A549 (cell line): ENCODE measurements around the gene NFIX. TPM values are rescaled to one million over a fixed set of nuclear protein-coding genes. Genes with fewer than 3 reads are reported as not detected.
A peak's percentile ranks its signal among the peaks of the same experiment; 100 is the strongest.

Experiments
- ATAC-seq, 2 experiments: fragments of 200-7000 bp in 1 of 2; fragments of >200 bp in 1 of 2; cut with Nextera tagmentation in 1 of 2; cut with Tn5 transposase in 1 of 2; 3 replicates each; pipeline versions ENCODE4 v1.8.0 to v1.9.1; 2018 to 2020; ENCODE audit warnings: mild to moderate bottlenecking in 1 of 2, moderate library complexity in 1 of 2
- CTCF ChIA-PET: fragments of 300-600 bp; sonication (Branson Sonifier 250); formaldehyde crosslinking; extraction: SDS; loops from one replicate; lab custom pipeline; 2021; ENCODE audit warnings: antibody characterized with exemption, inconsistent platforms; lab: Yijun Ruan, JAX
- POLR2A ChIA-PET: fragments of 350-600 bp; formaldehyde crosslinking; extraction: SDS; loops from one replicate; lab custom pipeline; 2021; ENCODE audit warnings: antibody characterized with exemption, inconsistent platforms; lab: Yijun Ruan, JAX
- DNase-seq, 2 experiments: peaks; one replicate each; pipeline versions ENCODE4 v3.0.0 to v3.0.0-alpha.2; 2011 to 2016; ENCODE audit warnings: low read depth in 1 of 2, low spot score in 1 of 2
- FAIRE-seq: peaks from 2 replicates; lab custom pipeline; 2011; peaks lifted over from hg19 to GRCh38; lab: Jason Lieb, UNC
- H3K27ac ChIP-seq, 2 experiments: fragments of >200 bp; sonication (Bioruptor Twin); formaldehyde crosslinking; 3 replicates each; pipeline ENCODE4 v1.5.1; 2016 to 2017
- H3K4me1 ChIP-seq: fragments of >200 bp; sonication (Bioruptor Twin); formaldehyde crosslinking; 3 replicates; pipeline ENCODE4 v1.6.1; 2016
- H3K4me2 ChIP-seq: fragments of >200 bp; sonication (Bioruptor Twin); formaldehyde crosslinking; 3 replicates; pipeline ENCODE4 v1.6.1; 2016
- H3K4me3 ChIP-seq: fragments of >200 bp; sonication (Bioruptor Twin); formaldehyde crosslinking; 3 replicates; pipeline ENCODE4 v1.5.1; 2016
- H3K9me3 ChIP-seq: fragments of >200 bp; sonication (Bioruptor Twin); formaldehyde crosslinking; 3 replicates; pipeline ENCODE4 v1.6.1; 2016
- CHD2 ChIP-seq: fragments of 150-350 bp; IDR thresholded peaks from 2 replicates; pipeline ENCODE4 v1.6.1; 2014; ENCODE audit warnings: low read length; ENCODE audit not compliant: partially characterized antibody
- ESRRA ChIP-seq: fragments of 150-350 bp; IDR thresholded peaks from 2 replicates; pipeline ENCODE4 v1.6.1; 2014; ENCODE audit warnings: mild to moderate bottlenecking, low read length, borderline replicate concordance
- FOXS1 ChIP-seq: fragments of 250-450 bp; sonication (Bioruptor Pico); IDR thresholded peaks from 2 replicates; pipeline ENCODE4 v1.5.0; 2020; ENCODE audit warnings: mild to moderate bottlenecking, moderate library complexity
- HEYL ChIP-seq: fragments of 250-450 bp; sonication (Bioruptor Pico); IDR thresholded peaks from 2 replicates; pipeline ENCODE4 v1.8.0; 2021; ENCODE audit warnings: mild to moderate bottlenecking, moderate library complexity
- HOXA7 ChIP-seq: fragments of 250-450 bp; sonication (Bioruptor Pico); IDR thresholded peaks from 2 replicates; pipeline ENCODE4 v1.5.0; 2020; ENCODE audit warnings: mild to moderate bottlenecking, moderate library complexity
- HOXB13 ChIP-seq: fragments of 250-450 bp; sonication (Bioruptor Pico); IDR thresholded peaks from 2 replicates; pipeline ENCODE4 v1.5.0; 2020; ENCODE audit warnings: low read depth, mild to moderate bottlenecking, moderate library complexity
- MYC ChIP-seq: IDR thresholded peaks from 2 replicates; pipeline ENCODE4 v1.6.1; 2012; ENCODE audit warnings: mild to moderate bottlenecking, inconsistent platforms, low read length, improper control_type of control experiment, borderline replicate concordance
- NPAS2 ChIP-seq: fragments of 250-450 bp; sonication (Bioruptor Pico); IDR thresholded peaks from 2 replicates; pipeline ENCODE4 v1.8.0; 2022; ENCODE audit warnings: mild to moderate bottlenecking, moderate library complexity, borderline replicate concordance
- NR3C1 ChIP-seq: fragments of >200 bp; sonication (Bioruptor Twin); formaldehyde crosslinking; IDR thresholded peaks from 3 replicates; pipeline ENCODE4 v1.6.1; 2017
- RAD21 ChIP-seq, 2 experiments: fragments of >200 bp in 1 of 2; sonication (Bioruptor Twin) in 1 of 2; formaldehyde crosslinking in 1 of 2; IDR thresholded peaks in 1 of 2; conservative IDR thresholded peaks in 1 of 2; 2 replicates in 1 of 2; 3 replicates in 1 of 2; pipeline ENCODE4 v1.6.1; 2012 to 2018; ENCODE audit warnings: inconsistent platforms in 1 of 2
- RARB ChIP-seq: fragments of 250-450 bp; sonication (Bioruptor Pico); IDR thresholded peaks from 2 replicates; pipeline ENCODE4 v1.8.0; 2021; ENCODE audit warnings: mild to moderate bottlenecking, moderate library complexity
- RCOR1 ChIP-seq: fragments of 150-350 bp; IDR thresholded peaks from 2 replicates; pipeline ENCODE4 v1.6.1; 2014; ENCODE audit warnings: antibody characterized with exemption, low read length, low read depth
- RNF2 ChIP-seq: fragments of 200-600 bp; sonication (generic); IDR thresholded peaks from 2 replicates; pipeline ENCODE4 v1.6.1; 2016; ENCODE audit warnings: low read depth, mild to moderate bottlenecking, antibody characterized with exemption, moderate library complexity, borderline replicate concordance
- ZNF302 ChIP-seq: fragments of 250-450 bp; sonication (Bioruptor Pico); IDR thresholded peaks from 2 replicates; pipeline ENCODE4 v1.9.0; 2021; ENCODE audit warnings: inconsistent platforms, mild to moderate bottlenecking, moderate library complexity
- WGBS: methylation state at CpG from one replicate; pipeline ENCODE4 v1.1.6; 2017; ENCODE audit errors: missing lambda C conversion rate; 5-methylcytosine and 5-hydroxymethylcytosine counted together
- polyA plus RNA-seq, 4 experiments: library from polyadenylated mRNA; depleted of rRNA in 3 of 4; stranded (reverse); fragments of >200 nt; fragmentation: RNase III in 1 of 4; extraction: RNeasy Plus Mini Kit Qiagen cat#74134 plus additional on column Dnase treatment in 1 of 4; gene quantifications; 2 replicates in 3 of 4; 3 replicates in 1 of 4; pipeline ENCODE4 v1.2.3, GENCODE V29; 2011 to 2017
- TF ChIP-seq, protein P1 (sequence below): fragments of 250-450 bp; sonication (Bioruptor Pico); IDR thresholded peaks from 2 replicates; pipeline ENCODE4 v1.5.0; 2020; ENCODE audit warnings: low read depth, mild to moderate bottlenecking, moderate library complexity

Gene NFIX
- polyA plus RNA-seq, 2 of the 4 experiments (the other 2 are of a cell fraction) = 0.52 to 3.0 TPM

GRCh38 chr19:13100841-13101589, 105.7 kb downstream of the NFIX start:
- Histone ChIP-seq H3K4me2 (no peak overlapping the region), H3K27ac (no peak overlapping the region), H3K4me1 (peaks cover 5% of the 10 kb centered on the region; the same call in 1 of the 3 replicates), H3K9me3 (no peaks in the 10 kb centered on the region), H3K4me3 (no peak overlapping the region)
- ATAC-seq (peak in 1 of 2 experiments; percentile 34; a peak in 2 of 6 replicates), FAIRE-seq (no peak), DNase-seq (peak in 1 of 2 experiments; percentile 24)
- CTCF ChIA-PET = interaction anchor here (0.9 to 3.3 kb wide), 5 partner anchors 15 to 162 kb away, joined by 3 to 15 read pairs (median 3); no protein-coding TSS in a partner anchor
- POLR2A ChIA-PET = interaction anchor here (1.0 kb wide), 1 partner anchor 52 kb away, joined by 6 read pairs; no protein-coding TSS in a partner anchor
- WGBS = 62% methylated on average over 6 of the region's 18 CpGs
- no peak for TF ChIP-seq RCOR1
- peak in 1 of 2 experiments; percentile 39; a peak in 2 of 5 replicates for TF ChIP-seq RAD21 (conservative IDR thresholded peaks at IDR 0.05 in 1 of 2, IDR thresholded peaks at IDR 0.05 in 1 of 2)
- no peak for TF ChIP-seq RARB (CRISPR knock-in tag)
- TF ChIP-seq HEYL (CRISPR knock-in tag) = no peak
- TF ChIP-seq FOXS1 (CRISPR knock-in tag) = no peak

GRCh38 chr19:13101590-13102415, 106.5 kb downstream of the NFIX start:
- POLR2A ChIA-PET = interaction anchor here (1.0 kb wide), 1 partner anchor 51 kb away, joined by 6 read pairs; no protein-coding TSS in a partner anchor
- peak in 1 of 2 experiments; percentile 13; a peak in 3 of 6 replicates for ATAC-seq
- Histone ChIP-seq H3K9me3 (no peaks in the 10 kb centered on the region), H3K4me2 (peak overlapping the region; percentile 58), H3K4me1 (no peaks in the 10 kb centered on the region), H3K4me3 (no peak overlapping the region), H3K27ac (peak overlapping the region in 1 of 2 experiments; percentile 73; a peak in 2 of 6 replicates)
- DNase-seq = no peak
- FAIRE-seq = no peak
- CTCF ChIA-PET = interaction anchor here (0.9 to 3.3 kb wide), 3 partner anchors 43 to 124 kb away, joined by 3 to 15 read pairs (median 3); no protein-coding TSS in a partner anchor
- 85% methylated on average over 6 of the region's 7 CpGs for WGBS
- no peak for TF ChIP-seq HOXA7 (CRISPR knock-in tag)
- TF ChIP-seq, protein P1, sequence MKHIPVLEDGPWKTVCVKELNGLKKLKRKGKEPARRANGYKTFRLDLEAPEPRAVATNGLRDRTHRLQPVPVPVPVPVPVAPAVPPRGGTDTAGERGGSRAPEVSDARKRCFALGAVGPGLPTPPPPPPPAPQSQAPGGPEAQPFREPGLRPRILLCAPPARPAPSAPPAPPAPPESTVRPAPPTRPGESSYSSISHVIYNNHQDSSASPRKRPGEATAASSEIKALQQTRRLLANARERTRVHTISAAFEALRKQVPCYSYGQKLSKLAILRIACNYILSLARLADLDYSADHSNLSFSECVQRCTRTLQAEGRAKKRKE (CRISPR knock-in tag) = no peak

DNA sequence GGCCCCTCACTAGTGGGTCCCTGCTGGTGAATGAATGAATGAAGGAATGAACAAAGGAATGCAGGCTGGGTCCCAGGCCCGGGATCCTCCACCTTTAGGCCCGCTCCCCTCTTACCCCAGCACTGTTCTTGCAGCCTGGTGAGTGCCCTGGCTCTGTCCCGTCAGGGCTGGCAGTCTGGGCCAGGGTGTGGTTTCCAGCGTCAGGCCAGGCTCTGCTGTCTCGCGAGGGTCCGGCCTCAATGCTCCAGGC, 107.1 kb downstream of the NFIX start:
- FAIRE-seq (no peak), DNase-seq (no peak), ATAC-seq (peak; percentile 33 to 60; a peak in 3 of 6 replicates)
- ChIA-PET CTCF (interaction anchor here (3.3 kb wide), 1 partner anchor 124 kb away, joined by 15 read pairs; no protein-coding TSS in a partner anchor), POLR2A (no interaction called here)
- Histone ChIP-seq H3K27ac (peak overlapping the region; percentile 30 to 73; a peak in 5 of 6 replicates), H3K9me3 (no peaks in the 10 kb centered on the region), H3K4me2 (peak overlapping the region; percentile 58), H3K4me1 (no peaks in the 10 kb centered on the region), H3K4me3 (no peak overlapping the region)
- no peak for TF ChIP-seq RNF2
- peak; percentile 25 for TF ChIP-seq CHD2
- WGBS = 88% methylated on average over 4 of the region's 7 CpGs

GRCh38 chr19:13102666-13103580, 107.6 kb downstream of the NFIX start, which contains the start of gene LYL1:
LYL1 (minus strand) TSS chr19:13102858; CDS start chr19:13101171, 1,687 bp downstream.
- TF ChIP-seq FOXS1 (CRISPR knock-in tag) (no peak), ZNF302 (CRISPR knock-in tag) (no peak), MYC (no peak), NR3C1 (no peak), NPAS2 (CRISPR knock-in tag) (no peak), ESRRA (no peak), HOXB13 (CRISPR knock-in tag) (no peak)
- ChIA-PET POLR2A (no interaction called here), CTCF (interaction anchor here (3.9 kb wide), 1 partner anchor 9 kb away, joined by 23 read pairs; no protein-coding TSS in a partner anchor)
- Histone ChIP-seq H3K27ac (peak within 1 kb of the TSS; percentile 30 to 73; a peak in 5 of 6 replicates), H3K9me3 (no peaks in the 10 kb centered on the region), H3K4me2 (peak within 1 kb of the TSS; percentile 58), H3K4me1 (no peaks in the 10 kb centered on the region), H3K4me3 (no peak within 1 kb of the TSS)
- no peak for FAIRE-seq
- peak in 1 of 2 experiments; percentile 18 for DNase-seq
- 47% methylated on average over 15 of the region's 47 CpGs for WGBS
- peak in 1 of 2 experiments; percentile 70; a peak in 3 of 6 replicates for ATAC-seq
